Heart left ventricle (tissue), 16 donors: ENCODE measurements around the gene EYA4. TPM values are rescaled to one million over a fixed set of nuclear protein-coding genes. Genes with fewer than 3 reads are reported as not detected.
A peak's percentile ranks its signal among the peaks of the same experiment; 100 is the strongest.

Experiments used
- ATAC-seq, 4 donors: fragments of 200-7000 bp; cut with Tn5 transposase; one replicate each; pipeline ENCODE4 v1.9.1; 2020 to 2022; ENCODE audit warnings: moderate library complexity in 4 of 4, mild to moderate bottlenecking in 3 of 4, moderate number of reproducible peaks in 1 of 4
- DNase-seq, 5 donors: peaks; one replicate each; pipeline ENCODE4 v3.0.0-alpha.2; 2020
- H3K27ac ChIP-seq, 12 donors: fragments of 200-600 bp; sonication (generic) in 4 of 12; one replicate each; pipeline versions ENCODE4 v1.5.0 to v1.8.0; 2016 to 2022; ENCODE audit warnings: mild to moderate bottlenecking in 2 of 12
- H3K27me3 ChIP-seq, 9 donors: fragments of 200-600 bp; sonication (generic) in 2 of 9; one replicate each; pipeline versions ENCODE4 v1.5.1 to v1.8.0; 2016 to 2022; ENCODE audit warnings: mild to moderate bottlenecking in 3 of 9
- H3K36me3 ChIP-seq, 9 donors: fragments of 200-600 bp; sonication (generic) in 2 of 9; one replicate each; pipeline versions ENCODE4 v1.5.0 to v1.8.0; 2018 to 2022; ENCODE audit warnings: mild to moderate bottlenecking in 2 of 9
- H3K4me1 ChIP-seq, 12 donors: fragments of 200-600 bp; sonication (generic) in 4 of 12; one replicate each; pipeline versions ENCODE4 v1.5.0 to v1.8.0; 2016 to 2022; ENCODE audit warnings: mild to moderate bottlenecking in 3 of 12
- H3K4me3 ChIP-seq, 12 donors: fragments of 200-600 bp; sonication (generic) in 4 of 12; one replicate each; pipeline versions ENCODE4 v1.5.0 to v1.8.0; 2017 to 2022; ENCODE audit warnings: mild to moderate bottlenecking in 9 of 12, moderate library complexity in 4 of 12
- H3K9me3 ChIP-seq, 12 donors: fragments of 200-600 bp; sonication (generic) in 4 of 12; one replicate each; pipeline versions ENCODE4 v1.5.0 to v1.8.0; 2016 to 2022; ENCODE audit warnings: mild to moderate bottlenecking in 1 of 12
- POLR2A ChIP-seq, 2 donors: fragments of 450-650 bp; IDR thresholded peaks; one replicate each; pipeline ENCODE4 v1.6.1; 2017; ENCODE audit warnings: antibody characterized with exemption in 2 of 2, mild to moderate bottlenecking in 2 of 2, moderate library complexity in 2 of 2
- WGBS, 4 donors: extraction: QIAGEN DNeasy Blood & Tissue Kit in 2 of 4; methylation state at CpG; one replicate each; pipeline versions ENCODE4 v1.1.5 to v1.1.7; 2013 to 2018; 5-methylcytosine and 5-hydroxymethylcytosine counted together
- intact Hi-C, 10 donors: fragments of 100-400 bp; cut with DNase I; formaldehyde crosslinking; loops; one replicate each; pipeline versions ENCODE4 v1.11.1 to v1.14.2; 2022
- polyA plus RNA-seq, 2 donors: library from polyadenylated mRNA; stranded (reverse); fragments of 200-250 nt; gene quantifications; one replicate each; pipeline ENCODE4 v1.2.3, GENCODE V29; 2013
- total RNA-seq, 9 donors: library from RNA; depleted of rRNA in 2 of 9; stranded (reverse); fragments of >200 nt in 2 of 9; fragmentation: NEBNext Ultra II Directional in 3 of 9; extraction: Animal tissue kit (Norgen Biotek cat#: 25700) in 3 of 9; gene quantifications; one replicate each; pipeline versions ENCODE4 v1.1.0 to v1.2.4, GENCODE V29; 2016 to 2023
- TF ChIP-seq, protein P1 (sequence below), 12 donors: fragments of 200-600 bp; sonication (generic) in 4 of 12; IDR thresholded peaks; one replicate each; pipeline versions ENCODE4 v1.5.0 to v1.8.0; 2018 to 2022; ENCODE audit warnings: antibody characterized with exemption in 12 of 12, mild to moderate bottlenecking in 5 of 12
- donor health status: ischemic (EF 13 %, LVEDD 7.1; RV severe dilation, severe dysfunction).
- donor health status: healthy with polysubstance abuse.
- donor health status: DM: no; HTN: yes; CAD: no.
- donor health status: DM: no; HTN: no; CAD: no.
- donor health status: ischemic (EF 25% LVEDD 6.9; RV normal size, moderate dysfunction).
- donor health status: ischemic (EF 25% LVEDD 5.7; RV mildly dilated, moderate dysfunction).
- donor health status: healthy.
- donor health status: DM: yes; HTN: yes; CAD: no.
- donor health status: ischemic (EF 35%, LVEDD 5.7; RV mildly dilated, moderate dysfunction).
- donor health status: nonischemic (EF 11% LVEDD 7.7; RV severe dilation, severe dysfunction).
- donor health status: DM: yes; HTN: yes; CAD: no.
- donor health status: PGD.
- donor health status: ischemic (EF 29% LVEDD 5.4; RV normal size, mild dysfunction).
- donor health status: nonischemic (EF 23%, LVEDD 6.1; RV moderate dilation, normal function).

EYA4 gene
- total and polyA plus RNA-seq, 11 donors = 3.6 to 29.6 (median 21.7) TPM

DNA sequence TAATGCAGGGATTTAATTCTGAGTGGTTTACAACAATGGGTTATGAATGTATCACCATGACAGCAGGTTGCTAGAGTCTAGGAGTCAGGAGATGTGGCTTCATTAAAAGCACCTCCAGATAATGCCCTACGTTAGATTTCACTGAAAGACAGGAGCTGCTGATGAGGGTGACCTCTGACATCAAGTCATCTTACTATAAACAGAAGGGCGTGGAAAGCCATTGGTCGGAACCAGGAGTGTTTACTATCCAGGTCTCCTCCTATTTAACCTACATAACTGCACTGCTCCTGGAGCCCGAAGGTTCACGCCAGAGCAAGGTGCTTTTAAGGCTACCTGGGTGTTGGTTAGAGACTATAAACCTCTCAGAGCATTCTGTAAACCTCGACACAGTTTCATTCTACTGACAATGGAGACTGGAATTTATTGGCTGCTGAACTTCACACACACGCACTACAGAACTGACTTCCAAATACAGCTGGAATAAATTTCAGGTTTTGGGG lies 128.7 kb downstream of the EYA4 start:
- H3K9me3 ChIP-seq = no peaks in the 10 kb centered on the region
- no peak overlapping the region for H3K4me3 ChIP-seq

DNA sequence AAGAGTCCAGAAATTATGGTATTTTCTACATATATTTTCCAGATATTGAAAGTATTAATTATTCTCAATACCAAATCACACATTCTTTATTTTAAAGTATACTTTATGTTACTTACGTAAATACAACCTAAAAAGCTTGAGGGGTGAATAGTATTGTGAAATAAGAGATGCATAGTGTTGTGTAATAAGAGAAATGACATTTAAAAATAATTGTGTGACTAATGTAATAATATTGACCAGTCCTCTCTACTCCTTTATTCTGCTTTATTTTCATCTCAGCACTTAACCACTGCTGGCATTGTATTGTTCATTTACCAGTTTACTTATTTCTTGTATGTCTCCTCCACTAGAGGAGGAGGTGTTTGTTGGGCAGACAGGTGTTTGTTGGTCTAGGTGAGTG lies 135.6 kb downstream of the EYA4 start:
- ATAC-seq (no peak), DNase-seq (no peak)
- WGBS, 4 donors = 88 to 94% (median 91%) methylated on average over 1 of the region's 1 CpG
- Histone ChIP-seq H3K4me3 (no peak overlapping the region), H3K36me3 (no peaks in the 10 kb centered on the region), H3K4me1 (no peaks in the 10 kb centered on the region), H3K27me3 (no peaks in the 10 kb centered on the region), H3K27ac (no peak overlapping the region), H3K9me3 (no peaks in the 10 kb centered on the region)
- intact Hi-C loops = no loop called here
- TF ChIP-seq, protein P1, sequence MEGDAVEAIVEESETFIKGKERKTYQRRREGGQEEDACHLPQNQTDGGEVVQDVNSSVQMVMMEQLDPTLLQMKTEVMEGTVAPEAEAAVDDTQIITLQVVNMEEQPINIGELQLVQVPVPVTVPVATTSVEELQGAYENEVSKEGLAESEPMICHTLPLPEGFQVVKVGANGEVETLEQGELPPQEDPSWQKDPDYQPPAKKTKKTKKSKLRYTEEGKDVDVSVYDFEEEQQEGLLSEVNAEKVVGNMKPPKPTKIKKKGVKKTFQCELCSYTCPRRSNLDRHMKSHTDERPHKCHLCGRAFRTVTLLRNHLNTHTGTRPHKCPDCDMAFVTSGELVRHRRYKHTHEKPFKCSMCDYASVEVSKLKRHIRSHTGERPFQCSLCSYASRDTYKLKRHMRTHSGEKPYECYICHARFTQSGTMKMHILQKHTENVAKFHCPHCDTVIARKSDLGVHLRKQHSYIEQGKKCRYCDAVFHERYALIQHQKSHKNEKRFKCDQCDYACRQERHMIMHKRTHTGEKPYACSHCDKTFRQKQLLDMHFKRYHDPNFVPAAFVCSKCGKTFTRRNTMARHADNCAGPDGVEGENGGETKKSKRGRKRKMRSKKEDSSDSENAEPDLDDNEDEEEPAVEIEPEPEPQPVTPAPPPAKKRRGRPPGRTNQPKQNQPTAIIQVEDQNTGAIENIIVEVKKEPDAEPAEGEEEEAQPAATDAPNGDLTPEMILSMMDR (IDR thresholded peaks at IDR 0.05) = no peak
- no peak for TF ChIP-seq POLR2A (IDR thresholded peaks at IDR 0.05)

More for the DNA sequence above, 128.7 kb downstream of the EYA4 start:
- WGBS, 4 donors = 55 to 70% (median 63%) methylated on average over 7 of the region's 7 CpGs
- peak in 1 of 4 donors; percentile 26 for ATAC-seq
- no peaks in the 10 kb centered on the region for H3K27me3 ChIP-seq
- H3K36me3 ChIP-seq = no peaks in the 10 kb centered on the region
- no peak overlapping the region for H3K27ac ChIP-seq
- intact Hi-C loops = loop anchor here in 3 of 10 donors (5.0 to 10.0 kb wide), 3 partner anchors 125 to 408 kb away; partner anchors contain the start of gene EYA4 (in 3 of the 3)
- no peak for DNase-seq
- TF ChIP-seq POLR2A (IDR thresholded peaks at IDR 0.05) = no peak
- TF ChIP-seq, protein P1 (IDR thresholded peaks at IDR 0.05) = no peak
- H3K4me1 ChIP-seq = peaks cover 0 to 11% (median 0%) of the 10 kb centered on the region in 12 donors

DNA sequence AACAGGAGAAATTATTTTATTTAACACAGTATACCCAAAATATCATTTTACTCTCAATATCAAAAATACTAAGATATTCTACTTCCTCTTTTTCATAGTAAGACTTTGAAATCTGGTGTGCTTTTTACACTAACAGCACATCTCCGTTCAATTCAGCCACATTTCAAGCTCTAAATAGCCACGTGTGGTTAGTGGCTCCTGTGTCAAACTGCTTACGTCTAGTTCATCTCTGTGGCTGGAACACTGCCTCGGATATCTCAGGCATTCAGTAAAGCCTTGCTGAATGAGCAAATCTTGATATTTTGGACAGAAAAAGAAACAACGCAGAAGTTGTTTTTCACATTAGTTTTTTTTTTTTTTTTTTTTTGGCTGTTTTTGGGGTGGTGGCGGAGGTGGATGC lies 136.1 kb downstream of the EYA4 start:
- 66 to 72% (median 69%) methylated on average over 6 of the region's 6 CpGs for WGBS, 4 donors
- H3K27me3 ChIP-seq = no peaks in the 10 kb centered on the region
- H3K9me3 ChIP-seq = no peaks in the 10 kb centered on the region
- no peak for ATAC-seq
- DNase-seq = no peak
- TF ChIP-seq, protein P1 (IDR thresholded peaks at IDR 0.05) = no peak
- TF ChIP-seq POLR2A (IDR thresholded peaks at IDR 0.05) = no peak
- no peaks in the 10 kb centered on the region for H3K4me1 ChIP-seq
- intact Hi-C loops = no loop called here
- H3K4me3 ChIP-seq = no peak overlapping the region
- H3K27ac ChIP-seq = no peak overlapping the region
- no peaks in the 10 kb centered on the region for H3K36me3 ChIP-seq

DNA sequence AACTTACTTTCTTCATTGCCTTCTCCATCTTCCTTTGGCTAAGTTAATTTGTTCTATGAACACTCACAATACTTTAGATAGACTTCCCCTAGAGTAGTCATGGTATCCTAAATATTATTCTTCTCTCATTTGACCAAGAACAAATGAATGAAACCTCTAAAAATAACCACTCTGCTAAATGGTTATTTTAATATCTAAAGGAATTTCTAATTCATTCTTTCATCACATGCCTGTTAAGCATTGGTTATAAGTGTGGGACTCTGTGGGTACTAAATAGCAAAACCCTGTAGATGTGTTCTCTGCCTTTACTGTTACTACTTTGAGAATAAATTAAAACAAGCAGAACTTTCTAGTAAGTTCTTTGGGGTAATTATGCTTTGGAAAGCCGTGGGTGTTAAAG lies 138.9 kb downstream of the EYA4 start:
- peak in 2 of 4 donors; percentile 39 to 42 for ATAC-seq
- WGBS, 4 donors = 61 to 77% (median 72%) methylated on average over 1 of the region's 1 CpG
- TF ChIP-seq POLR2A (IDR thresholded peaks at IDR 0.05) = no peak
- TF ChIP-seq, protein P1 (IDR thresholded peaks at IDR 0.05) = no peak

More for the DNA sequence above, 138.9 kb downstream of the EYA4 start:
- Histone ChIP-seq H3K36me3 (no peaks in the 10 kb centered on the region), H3K9me3 (no peaks in the 10 kb centered on the region), H3K27me3 (no peaks in the 10 kb centered on the region), H3K27ac (peak overlapping the region in 1 of 12 donors; percentile 23), H3K4me3 (no peak overlapping the region), H3K4me1 (no peaks in the 10 kb centered on the region)
- DNase-seq = no peak
- intact Hi-C loops = no loop called here
